ENCODE results near the gene PCNX2.

PCNX2 gene

DNA sequence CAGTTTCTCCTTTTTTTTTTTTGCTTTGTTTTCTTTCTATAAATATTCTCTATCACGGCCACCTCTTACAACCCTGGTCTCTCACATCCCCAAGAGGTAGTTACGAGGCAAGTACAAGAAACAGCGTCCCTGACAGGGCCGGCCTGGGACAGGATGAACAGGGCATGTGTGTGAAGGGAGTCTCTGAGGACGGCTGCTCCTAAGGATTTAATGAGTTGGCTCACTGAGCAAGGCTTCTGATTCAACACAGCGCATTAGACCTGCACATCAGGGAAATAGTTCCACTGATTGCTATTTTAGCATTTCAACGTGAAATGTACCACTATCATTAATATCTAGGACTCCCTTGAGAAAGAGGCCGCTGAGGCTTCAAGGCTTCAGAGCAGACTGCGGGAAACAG is 291.1 kb downstream of the PCNX2 start:
- no peak for TF ChIP-seq TEAD4 (IDR thresholded peaks at IDR 0.05)
- no peak for TF ChIP-seq REST (IDR thresholded peaks at IDR 0.05; ENCODE audit: low read depth)
- TF ChIP-seq MAX (IDR thresholded peaks at IDR 0.05): no peak

DNA sequence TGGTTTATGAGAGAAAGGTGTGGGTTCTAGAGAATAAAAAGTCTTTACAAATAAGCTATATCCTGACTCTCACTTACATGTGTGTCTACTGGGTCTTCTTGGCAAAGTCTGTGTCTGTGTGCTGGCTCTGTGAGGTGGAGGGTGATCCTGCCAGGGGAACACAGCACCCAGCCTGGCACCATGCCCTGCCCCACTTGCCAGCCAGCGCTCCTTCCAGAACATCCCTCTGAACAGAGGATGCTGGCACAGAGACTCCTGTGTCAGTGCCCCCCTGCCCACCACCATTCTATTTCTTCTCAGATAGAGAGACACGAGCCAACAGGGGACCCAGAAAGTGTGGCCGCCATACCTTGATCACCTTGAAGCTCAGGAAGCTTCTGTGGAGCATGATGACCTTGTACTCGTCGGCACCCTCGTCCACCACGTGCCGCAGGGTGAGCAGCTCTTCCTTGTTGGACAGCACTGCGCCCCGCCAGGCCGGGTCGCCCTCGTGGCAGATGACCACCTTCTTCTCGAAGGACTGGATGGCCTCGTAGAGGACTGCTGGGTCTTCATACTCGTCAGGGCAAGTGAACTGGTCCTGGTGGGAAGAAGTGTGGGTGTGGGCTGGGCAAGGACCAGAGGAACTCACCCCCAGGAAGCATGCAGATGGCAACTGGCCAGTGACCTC is 295.4 kb downstream of the PCNX2 start:
- TF ChIP-seq EGR1 (IDR thresholded peaks at IDR 0.05): no peak
- TF ChIP-seq EP300 (IDR thresholded peaks at IDR 0.05; ENCODE audit: borderline replicate concordance): no peak
- no peak for TF ChIP-seq ZBTB7A (IDR thresholded peaks at IDR 0.05; ENCODE audit: low read depth)
- TF ChIP-seq CEBPB (IDR thresholded peaks at IDR 0.05): no peak
- no peak for TF ChIP-seq TEAD4 (IDR thresholded peaks at IDR 0.05)
- no peak for TF ChIP-seq REST (IDR thresholded peaks at IDR 0.05; ENCODE audit: low read depth)
- TF ChIP-seq RAD21 (IDR thresholded peaks at IDR 0.05; ENCODE audit: low read depth): no peak
- TF ChIP-seq, protein P1, sequence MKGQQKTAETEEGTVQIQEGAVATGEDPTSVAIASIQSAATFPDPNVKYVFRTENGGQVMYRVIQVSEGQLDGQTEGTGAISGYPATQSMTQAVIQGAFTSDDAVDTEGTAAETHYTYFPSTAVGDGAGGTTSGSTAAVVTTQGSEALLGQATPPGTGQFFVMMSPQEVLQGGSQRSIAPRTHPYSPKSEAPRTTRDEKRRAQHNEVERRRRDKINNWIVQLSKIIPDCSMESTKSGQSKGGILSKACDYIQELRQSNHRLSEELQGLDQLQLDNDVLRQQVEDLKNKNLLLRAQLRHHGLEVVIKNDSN (IDR thresholded peaks at IDR 0.05): no peak
- no peak for TF ChIP-seq FOXM1 (IDR thresholded peaks at IDR 0.05; ENCODE audit: borderline replicate concordance, low read depth)
- TF ChIP-seq NFIC (IDR thresholded peaks at IDR 0.05): no peak
- TF ChIP-seq CREB1 (IDR thresholded peaks at IDR 0.05; ENCODE audit: low read depth): no peak
- TF ChIP-seq TCF12 (IDR thresholded peaks at IDR 0.05; ENCODE audit: low read depth): no peak
- no peak for TF ChIP-seq YY1 (IDR thresholded peaks at IDR 0.05; ENCODE audit: low read depth)
- TF ChIP-seq MAX (IDR thresholded peaks at IDR 0.05): no peak
- TF ChIP-seq TAF1 (IDR thresholded peaks at IDR 0.05; ENCODE audit: low read depth): no peak

DNA sequence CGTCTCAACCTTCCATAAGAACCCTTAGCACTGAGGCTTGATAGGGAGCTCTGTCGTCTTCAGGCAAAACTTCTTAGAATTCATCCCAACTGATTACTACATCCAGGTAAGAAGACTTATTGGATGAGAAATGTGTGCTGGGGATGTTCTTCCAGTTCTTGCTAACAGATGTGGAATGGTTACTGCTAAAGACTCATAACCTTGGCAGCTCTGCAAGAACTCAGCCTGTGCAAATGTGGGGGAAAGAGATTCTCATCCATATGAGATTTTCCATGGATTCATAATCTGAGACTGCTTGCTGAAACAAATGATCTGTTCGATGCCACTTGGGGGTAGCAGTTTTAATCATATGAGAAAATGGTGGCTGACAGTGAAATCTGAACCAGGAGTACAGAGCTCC is 296.9 kb downstream of the PCNX2 start:
- TF ChIP-seq RAD21 (IDR thresholded peaks at IDR 0.05; ENCODE audit: low read depth): no peak
- no peak for TF ChIP-seq YY1 (IDR thresholded peaks at IDR 0.05; ENCODE audit: low read depth)
- TF ChIP-seq FOXM1 (IDR thresholded peaks at IDR 0.05; ENCODE audit: borderline replicate concordance, low read depth): no peak
- TF ChIP-seq TEAD4 (IDR thresholded peaks at IDR 0.05): no peak
- no peak for TF ChIP-seq TCF12 (IDR thresholded peaks at IDR 0.05; ENCODE audit: low read depth)
- TF ChIP-seq EP300 (IDR thresholded peaks at IDR 0.05; ENCODE audit: borderline replicate concordance): no peak
- TF ChIP-seq EGR1 (IDR thresholded peaks at IDR 0.05): no peak
- no peak for TF ChIP-seq REST (IDR thresholded peaks at IDR 0.05; ENCODE audit: low read depth)
- no peak for TF ChIP-seq CREB1 (IDR thresholded peaks at IDR 0.05; ENCODE audit: low read depth)
- no peak for TF ChIP-seq ZBTB7A (IDR thresholded peaks at IDR 0.05; ENCODE audit: low read depth)
- TF ChIP-seq, protein P1 (IDR thresholded peaks at IDR 0.05): no peak

DNA sequence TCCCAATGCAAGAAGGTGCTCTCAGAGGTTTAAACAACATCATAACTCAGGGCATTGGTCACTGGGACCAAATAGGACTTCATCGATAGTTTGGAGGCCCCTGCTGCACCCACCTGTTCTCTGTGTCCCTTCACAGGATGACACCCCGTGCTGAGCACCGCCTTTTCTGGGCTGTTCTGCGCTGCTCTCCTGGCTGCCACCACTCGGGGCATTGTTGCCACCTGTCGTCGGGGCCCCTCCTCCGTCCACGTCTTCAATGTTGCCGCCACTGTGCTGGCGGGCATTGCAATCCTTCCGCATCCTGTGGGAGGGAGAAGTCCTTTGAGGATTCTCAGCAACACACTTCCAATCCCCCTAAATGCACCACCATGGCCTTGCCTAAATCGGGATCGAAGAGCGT is 297.4 kb downstream of the PCNX2 start:
- TF ChIP-seq REST (IDR thresholded peaks at IDR 0.05; ENCODE audit: low read depth): no peak
- TF ChIP-seq TAF1 (IDR thresholded peaks at IDR 0.05; ENCODE audit: low read depth): no peak
- no peak for TF ChIP-seq TEAD4 (IDR thresholded peaks at IDR 0.05)
- no peak for TF ChIP-seq CEBPB (IDR thresholded peaks at IDR 0.05)
- TF ChIP-seq FOXM1 (IDR thresholded peaks at IDR 0.05; ENCODE audit: borderline replicate concordance, low read depth): no peak
- TF ChIP-seq, protein P1 (IDR thresholded peaks at IDR 0.05): no peak
- no peak for TF ChIP-seq EP300 (IDR thresholded peaks at IDR 0.05; ENCODE audit: borderline replicate concordance)
- no peak for TF ChIP-seq CREB1 (IDR thresholded peaks at IDR 0.05; ENCODE audit: low read depth)
- no peak for TF ChIP-seq EGR1 (IDR thresholded peaks at IDR 0.05)
- TF ChIP-seq RAD21 (IDR thresholded peaks at IDR 0.05; ENCODE audit: low read depth): no peak
- TF ChIP-seq ZBTB7A (IDR thresholded peaks at IDR 0.05; ENCODE audit: low read depth): no peak
- TF ChIP-seq MAX (IDR thresholded peaks at IDR 0.05): no peak
- no peak for TF ChIP-seq NFIC (IDR thresholded peaks at IDR 0.05)
- TF ChIP-seq TCF12 (IDR thresholded peaks at IDR 0.05; ENCODE audit: low read depth): no peak
- TF ChIP-seq YY1 (IDR thresholded peaks at IDR 0.05; ENCODE audit: low read depth): no peak
